NCI-H2029 (cell line): Measurements from ENCODE around the gene BCL11A.

Experiments
- DNase-seq: peaks from one replicate; lab custom pipeline; 2025; lab: John Stamatoyannopoulos, UW

Gene BCL11A

DNA sequence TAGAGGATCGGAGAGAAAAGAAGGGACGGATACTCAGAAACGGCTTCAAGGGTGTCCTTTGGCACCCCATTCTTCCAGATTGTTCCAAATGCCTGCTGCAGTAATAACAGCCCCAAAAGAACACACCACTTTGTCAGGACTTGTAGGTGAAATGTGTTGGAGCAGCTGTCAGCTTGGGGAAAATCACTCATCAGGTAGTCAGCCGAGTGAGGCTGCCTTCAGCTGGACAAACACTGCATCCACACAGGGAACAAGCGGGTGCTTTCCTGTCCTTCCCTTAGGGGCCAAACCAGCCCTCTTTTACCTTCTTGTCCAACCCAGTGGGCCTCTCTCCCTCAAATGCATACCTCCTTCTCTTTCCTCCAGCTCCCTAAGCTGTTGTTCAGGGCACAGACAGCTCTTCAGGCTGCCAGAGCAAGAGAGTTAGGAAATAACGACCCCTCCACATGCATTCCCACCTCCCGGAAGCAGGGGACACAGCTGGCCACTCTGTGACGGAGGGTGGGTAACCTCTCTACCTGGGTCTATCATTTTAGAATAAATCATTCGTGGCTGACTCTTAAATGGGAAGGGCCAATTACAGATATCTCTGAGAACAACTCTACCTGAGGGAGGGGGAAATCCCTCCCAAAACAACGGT is 48.1 kb downstream of the BCL11A start:
- no peak for DNase-seq

DNA sequence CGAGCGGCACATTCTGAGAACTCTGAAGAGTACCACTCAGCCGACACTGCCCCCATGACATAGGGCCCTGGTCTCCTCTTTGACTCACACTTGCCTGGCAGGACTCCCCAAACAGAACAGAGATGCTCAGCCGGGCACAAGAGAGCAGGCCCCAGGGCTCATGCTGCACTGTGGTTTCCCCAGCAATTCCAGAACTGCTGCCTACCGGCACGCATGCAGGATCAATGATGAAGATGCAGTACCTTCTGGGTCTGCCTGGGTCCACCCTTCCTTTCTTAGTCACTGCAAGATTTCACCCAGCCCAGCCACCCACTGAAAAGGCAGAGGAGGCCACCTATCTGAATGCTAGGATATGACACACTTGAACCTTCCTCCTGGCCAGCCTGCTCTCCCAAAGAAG is 49.4 kb downstream of the BCL11A start:
- no peak for DNase-seq

DNA sequence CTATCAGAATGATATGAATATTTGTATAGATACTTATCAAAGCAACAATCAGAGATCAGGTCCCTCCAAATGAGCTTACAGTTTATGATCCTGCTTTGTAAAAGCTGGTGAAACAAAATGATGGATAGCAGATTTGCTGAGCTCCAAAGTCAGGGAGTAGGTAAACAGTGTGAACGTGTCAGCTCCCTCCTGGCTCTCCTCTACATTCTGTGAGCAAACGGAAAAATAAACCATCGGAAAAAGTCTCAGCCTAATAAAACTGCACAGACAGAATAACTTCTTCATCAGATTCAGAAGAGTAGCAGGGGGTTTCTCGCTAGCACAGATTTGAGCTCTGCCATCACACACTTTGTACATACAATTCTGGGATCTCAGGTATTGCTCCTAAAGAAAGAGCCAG is 51.3 kb downstream of the BCL11A start:
- no peak for DNase-seq

DNA sequence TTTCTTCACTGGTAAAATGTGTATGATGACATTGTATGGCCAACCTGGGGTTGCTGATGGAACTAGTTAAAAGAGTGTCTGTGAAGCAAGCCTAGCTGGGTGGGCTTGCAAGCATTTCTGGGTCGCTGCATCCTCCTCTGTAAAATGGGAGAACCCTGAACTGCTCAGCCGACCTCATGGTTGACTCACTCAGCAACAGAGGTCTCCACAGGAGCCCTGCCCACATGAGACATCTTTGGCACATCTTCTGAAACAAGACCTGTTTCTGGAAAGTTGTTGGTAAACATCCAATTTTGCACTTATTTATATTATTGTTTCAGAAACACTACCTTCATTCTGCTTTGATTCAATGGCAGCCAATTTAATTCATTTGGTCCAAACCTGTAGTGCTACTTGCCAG is 52.6 kb downstream of the BCL11A start:
- DNase-seq: no peak

DNA sequence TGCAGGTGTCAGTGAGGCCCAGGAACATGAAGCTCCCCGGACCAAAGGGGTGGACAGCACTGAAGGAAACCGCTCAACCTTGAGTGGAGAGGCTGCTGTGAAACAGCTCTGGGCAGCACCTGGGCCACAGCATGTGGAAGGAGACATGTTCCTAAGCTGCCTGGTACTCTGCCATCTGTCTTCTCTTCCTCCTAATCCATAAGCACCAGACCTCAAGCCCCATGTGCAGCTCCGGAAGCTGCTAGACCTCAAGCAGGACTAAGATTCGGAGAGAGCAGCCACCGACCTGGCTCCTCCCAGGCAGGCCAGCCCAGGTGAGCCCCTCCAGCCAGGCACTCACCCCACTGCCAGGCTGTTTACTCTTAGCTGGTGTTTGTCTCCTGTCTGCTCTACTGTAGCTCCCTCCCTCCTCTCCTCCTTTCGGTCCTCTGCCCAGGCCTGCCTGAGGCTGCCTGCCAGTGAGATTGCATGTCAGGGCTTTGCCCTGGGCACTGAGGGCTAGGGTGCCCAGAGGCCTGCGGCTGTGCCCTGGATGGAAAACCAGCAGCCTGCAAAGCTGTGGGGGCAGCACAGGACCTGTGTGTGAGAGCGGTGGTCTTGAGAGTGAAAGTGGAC is 53.7 kb downstream of the BCL11A start:
- DNase-seq: no peak

DNA sequence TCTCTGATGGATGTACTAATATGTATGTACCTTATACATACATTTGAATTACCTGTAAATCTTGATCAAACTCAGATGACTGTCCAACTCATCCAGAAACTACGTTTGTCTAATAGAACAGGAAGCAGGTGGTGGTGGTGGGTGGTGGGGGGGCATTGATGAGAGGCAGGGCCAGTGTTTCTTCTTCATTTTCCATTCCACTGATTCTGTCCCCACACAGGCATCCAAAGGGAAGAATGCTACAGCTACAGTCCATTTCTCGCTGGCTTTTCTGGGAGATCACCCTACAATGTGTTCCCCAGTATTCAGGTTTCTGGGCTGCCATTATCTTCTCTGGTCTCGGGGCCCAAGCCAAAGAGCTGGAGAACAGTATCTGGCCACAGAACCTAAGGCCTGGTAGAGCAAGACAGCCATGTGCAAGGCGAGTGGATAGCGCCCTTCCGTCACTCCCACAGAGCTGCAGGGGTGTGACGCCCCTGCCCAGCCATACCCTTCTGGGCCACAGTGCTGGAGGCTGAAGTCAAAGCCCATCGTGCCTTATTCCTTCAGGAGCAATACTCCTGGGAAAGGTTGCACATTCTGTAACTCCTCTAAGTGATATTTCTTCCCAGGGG is 54.5 kb downstream of the BCL11A start:
- DNase-seq: no peak

DNA sequence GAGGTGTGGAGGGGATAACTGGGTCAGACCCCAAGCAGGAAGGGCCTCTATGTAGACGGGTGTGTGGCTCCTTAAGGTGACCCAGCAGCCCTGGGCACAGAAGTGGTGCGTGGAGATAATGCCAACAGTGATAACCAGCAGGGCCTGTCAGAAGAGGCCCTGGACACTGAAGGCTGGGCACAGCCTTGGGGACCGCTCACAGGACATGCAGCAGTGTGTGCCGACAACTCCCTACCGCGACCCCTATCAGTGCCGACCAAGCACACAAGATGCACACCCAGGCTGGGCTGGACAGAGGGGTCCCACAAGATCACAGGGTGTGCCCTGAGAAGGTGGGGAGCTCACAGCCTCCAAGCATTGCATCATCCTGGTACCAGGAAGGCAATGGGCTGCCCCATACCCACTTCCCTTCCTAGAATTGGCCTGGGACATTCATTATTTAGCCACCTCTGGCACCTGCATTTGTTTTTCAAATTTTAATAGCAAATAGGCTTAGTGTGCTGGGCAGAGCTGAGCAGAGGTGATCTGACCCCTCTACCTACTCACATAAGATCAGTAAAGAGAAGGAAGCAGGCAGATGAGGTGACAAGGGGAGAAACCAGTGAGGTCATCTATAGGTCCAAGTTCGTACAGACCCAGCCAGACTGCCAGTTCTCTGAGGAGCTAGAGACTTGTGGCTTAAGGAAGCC is 55.2 kb downstream of the BCL11A start:
- DNase-seq: no peak

DNA sequence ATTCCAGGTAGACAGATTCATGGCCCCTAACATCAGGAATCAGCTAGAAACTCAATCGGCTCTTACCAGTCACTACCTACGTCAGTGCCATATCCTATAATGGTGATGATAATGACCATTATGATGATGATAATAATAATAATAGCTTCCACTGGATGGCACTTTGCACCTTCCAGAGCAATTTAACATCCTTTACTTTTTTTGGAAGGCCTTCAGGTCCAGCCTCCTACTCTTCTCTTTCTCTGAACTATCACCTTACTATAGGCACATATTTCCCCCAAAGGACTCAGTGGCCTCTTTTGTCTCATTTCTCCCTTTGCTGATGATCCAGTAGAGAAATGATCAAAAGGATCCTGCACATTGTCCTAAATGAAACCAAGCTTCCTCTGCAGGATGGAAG is 56.0 kb downstream of the BCL11A start:
- no peak for DNase-seq

DNA sequence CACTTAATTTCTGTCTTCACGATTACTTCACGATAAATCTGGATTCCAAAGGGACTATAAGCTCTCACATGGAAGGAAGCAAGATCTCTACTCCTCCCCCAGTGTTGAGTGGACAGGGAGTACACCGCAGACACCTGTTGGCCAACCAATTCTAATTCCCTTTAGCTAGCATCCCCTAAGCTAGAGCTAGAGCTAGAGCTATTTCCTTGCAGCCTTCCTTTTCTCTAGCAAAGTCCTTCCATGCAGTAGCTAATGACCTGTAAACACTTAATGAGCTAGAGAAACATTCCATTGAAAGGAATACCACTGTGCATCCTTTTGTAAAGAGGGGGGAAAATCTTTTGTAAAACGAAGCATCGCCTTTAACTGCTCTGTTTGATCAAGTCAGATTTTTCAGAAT is 56.5 kb downstream of the BCL11A start:
- DNase-seq: no peak

DNA sequence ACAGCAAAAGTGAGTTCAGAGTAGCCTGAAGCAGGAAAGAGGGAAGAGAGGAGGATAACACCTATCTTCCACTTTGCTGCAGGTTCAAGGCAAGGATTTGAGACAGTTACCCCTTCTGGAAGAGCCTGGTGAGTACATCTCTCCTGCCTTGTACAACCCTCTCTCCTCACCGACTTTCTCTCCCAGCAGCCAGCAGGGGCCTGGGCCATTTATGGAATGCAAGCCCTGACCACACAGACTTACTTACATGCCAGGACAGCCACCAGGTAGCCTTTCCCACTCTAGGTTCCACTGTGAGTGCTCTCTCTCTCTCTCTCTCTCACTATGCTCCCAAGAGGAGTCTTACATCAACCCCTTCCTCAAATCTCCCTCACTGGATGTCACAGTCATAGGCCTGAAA is 57.0 kb downstream of the BCL11A start:
- no peak for DNase-seq

DNA sequence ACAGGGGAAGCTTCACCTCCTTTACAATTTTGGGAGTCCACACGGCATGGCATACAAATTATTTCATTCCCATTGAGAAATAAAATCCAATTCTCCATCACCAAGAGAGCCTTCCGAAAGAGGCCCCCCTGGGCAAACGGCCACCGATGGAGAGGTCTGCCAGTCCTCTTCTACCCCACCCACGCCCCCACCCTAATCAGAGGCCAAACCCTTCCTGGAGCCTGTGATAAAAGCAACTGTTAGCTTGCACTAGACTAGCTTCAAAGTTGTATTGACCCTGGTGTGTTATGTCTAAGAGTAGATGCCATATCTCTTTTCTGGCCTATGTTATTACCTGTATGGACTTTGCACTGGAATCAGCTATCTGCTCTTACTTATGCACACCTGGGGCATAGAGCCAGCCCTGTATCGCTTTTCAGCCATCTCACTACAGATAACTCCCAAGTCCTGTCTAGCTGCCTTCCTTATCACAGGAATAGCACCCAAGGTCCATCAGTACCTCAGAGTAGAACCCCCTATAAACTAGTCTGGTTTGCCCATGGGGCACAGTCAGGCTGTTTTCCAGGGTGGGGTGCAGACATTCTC is 58.3 kb downstream of the BCL11A start:
- no peak for DNase-seq

DNA sequence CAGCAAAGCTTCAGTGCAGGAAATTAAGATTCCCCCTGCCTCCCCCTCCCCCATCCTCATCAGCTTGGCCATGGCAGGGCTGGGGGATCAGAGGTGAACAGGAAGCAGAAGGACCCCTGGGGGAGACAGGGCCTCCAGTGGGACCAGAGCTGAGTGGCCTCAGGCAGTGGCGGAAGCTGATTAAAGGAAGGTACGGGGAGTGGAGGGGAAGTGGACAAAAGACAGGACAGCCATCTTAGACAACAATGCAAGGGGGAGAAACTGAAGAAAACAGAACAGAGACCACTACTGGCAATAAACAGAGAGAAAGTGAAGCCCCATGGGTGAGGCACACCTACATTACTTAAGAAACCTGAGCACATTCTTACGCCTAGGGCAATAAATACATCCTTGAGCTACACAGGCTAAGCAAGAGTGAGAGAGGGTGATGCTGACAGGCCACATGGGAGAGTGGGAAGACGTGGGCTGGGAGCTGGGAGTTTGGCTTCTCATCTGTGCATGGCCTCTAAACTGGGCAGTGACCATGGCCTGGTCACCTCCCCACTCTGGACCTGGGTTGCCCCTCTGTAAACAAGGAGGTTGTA is 59.6 kb downstream of the BCL11A start:
- no peak for DNase-seq

DNA sequence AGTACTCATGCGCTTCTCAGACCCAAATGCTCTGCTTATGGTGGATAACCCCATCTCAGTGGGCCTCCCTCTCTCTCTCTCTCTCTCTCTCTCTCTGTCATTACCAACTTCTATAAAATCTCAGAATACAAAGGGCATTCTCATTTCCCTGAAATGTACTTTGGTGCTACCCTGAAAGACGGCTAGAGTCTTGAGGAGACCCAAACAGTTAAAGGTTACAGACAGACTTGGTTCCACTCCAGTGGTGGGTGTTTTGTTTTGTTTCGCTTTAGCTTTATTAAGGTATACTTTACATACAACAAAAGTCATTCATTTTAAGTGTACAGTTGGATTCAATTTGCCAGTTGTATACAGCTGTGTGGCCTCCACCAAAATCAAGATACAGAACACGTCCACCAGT is 60.9 kb downstream of the BCL11A start:
- no peak for DNase-seq

DNA sequence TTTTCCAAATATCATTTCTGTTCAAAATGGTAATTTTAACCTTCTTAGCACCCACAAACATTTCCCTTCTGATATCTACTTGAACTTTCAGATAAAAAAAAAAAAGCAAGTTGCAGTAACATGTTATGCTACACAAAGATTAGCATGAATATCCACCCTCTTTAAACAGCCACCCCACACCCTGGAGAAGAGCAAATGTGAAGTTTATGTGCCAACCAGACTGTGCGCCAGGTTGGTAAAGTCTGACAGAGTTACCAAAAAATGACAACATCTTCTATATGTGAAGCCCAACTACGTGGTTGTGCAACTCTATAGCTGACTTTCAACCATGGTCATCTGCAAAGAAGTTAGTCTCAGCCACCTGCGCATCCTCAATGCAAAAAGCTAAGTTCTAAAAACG is 62.6 kb downstream of the BCL11A start:
- no peak for DNase-seq

DNA sequence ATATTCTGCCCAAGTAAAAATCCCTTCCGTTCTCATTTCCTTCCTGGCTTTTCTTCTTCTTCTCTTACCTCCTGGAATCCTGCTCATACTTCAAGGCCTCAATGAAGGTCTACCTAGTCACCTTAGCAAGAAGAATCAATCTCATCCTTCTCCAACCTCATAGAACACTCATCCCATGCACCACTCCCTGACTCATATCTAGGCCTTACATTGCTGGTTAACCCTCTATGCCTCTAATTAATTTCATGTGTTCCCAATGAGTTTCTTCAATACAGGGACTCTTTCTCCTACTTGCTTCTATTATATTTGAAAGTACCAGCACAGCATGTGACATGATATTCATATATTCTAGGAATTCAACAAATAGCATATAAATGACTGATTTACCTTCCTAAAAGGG is 63.0 kb downstream of the BCL11A start:
- no peak for DNase-seq

DNA sequence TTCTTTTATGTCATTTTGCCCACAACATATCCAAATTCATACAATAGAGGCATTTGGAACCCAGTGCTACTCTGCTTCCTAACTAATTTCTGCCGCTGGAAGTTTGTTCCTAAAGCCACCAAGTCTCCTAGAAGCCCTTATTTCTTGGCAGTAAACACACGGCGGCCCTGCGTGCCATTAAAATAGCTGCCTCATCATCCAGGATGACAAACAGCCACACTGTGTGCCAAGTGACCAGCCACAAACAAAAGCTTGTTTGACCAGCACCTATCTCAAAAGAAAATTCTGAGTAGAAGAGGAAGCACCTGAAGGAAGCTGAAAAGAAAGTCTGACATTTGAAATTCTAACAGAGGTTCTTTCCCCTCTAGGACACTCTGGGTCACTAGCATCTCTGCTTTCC is 64.2 kb downstream of the BCL11A start:
- no peak for DNase-seq

DNA sequence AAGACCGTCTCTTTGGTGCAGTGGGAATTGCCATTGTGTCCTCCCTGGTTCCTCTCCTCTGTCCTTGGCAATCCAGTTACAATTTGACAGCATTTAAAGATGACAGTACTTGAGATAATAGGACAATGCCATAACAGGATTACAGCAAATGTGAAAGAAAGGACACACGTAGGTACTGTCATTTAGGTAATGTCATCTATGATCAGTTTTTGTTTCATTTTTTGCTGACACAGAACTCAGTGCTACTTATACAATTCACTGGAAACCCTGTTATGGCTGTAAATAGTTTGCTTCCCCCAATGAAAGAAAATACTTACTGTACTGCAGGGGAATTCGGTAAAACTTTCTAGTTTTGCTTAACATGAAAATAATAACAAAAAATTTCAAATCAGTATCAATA is 65.2 kb downstream of the BCL11A start:
- no peak for DNase-seq

DNA sequence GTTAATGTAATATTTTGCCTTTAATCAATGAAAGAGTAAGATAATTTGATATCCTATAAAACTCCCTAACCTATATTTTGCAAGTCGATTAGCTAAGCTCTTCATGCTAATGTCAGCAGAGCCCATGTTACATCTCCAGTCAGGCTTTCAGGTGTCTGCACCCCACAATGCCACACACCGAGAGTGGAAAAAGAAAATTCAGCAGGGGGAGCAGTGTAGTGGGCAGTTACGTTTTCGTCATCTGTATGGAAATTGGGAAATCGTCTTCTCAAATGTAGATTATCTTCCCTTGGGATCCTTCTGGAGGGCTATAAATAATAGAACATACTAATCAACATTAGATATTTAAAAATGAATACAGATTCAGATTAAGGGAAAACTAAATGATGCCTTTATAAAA is 66.3 kb downstream of the BCL11A start:
- no peak for DNase-seq

DNA sequence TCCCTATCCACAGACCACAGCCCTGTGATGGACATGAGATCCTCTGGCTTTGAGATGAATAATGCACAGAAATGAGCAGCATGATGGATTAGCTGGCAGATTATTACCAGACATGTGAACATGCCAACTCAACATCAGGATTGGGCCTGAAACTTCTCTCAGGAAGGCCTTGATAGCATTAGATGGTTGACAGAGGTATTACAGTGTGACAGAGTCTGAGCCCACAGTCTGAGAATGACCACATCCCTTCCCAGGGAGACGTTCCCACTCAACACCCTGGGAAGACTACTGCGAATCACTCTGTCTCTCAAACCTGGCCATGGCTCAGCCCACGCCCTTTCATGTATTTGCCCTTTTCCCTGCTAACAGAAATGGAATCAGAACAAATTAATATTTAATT is 66.9 kb downstream of the BCL11A start:
- DNase-seq: no peak

DNA sequence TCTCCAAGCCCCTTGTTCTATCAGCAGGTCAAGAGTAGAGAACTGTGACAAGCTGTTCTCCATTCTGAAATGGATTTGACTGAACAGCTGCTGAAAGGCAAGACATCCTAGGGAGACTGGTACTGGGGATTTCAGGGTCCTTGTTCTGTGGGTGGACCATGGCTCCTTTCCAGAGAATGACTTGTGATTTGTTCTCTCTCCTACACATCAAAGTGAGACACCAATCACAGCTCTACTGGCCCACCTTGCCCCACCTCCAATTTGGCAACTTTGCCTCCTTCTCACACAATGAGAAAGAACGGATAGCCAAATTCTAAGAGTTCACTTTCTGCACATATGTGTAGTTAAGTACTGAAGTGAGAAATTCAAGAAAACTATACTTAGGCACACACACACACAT is 67.4 kb downstream of the BCL11A start:
- DNase-seq: no peak

DNA sequence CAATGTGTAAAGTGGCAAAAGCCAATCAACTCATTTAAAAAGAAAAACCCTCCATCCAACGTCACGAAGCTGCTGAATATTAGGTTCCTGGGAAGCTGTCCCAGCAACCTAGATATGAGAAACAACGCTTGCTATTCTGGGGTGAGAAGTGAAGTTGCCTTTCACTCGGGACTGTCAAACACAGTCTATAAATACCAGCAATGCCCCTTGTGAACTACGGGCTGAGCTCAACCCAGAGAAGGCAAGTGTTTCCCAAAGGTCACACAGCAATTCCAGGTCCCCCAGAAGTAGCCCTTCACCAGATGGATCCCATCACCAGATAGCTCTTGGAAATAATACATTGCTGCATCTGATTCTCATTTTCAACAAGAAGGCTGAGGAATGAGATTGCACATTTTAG is 67.9 kb downstream of the BCL11A start:
- DNase-seq: no peak

DNA sequence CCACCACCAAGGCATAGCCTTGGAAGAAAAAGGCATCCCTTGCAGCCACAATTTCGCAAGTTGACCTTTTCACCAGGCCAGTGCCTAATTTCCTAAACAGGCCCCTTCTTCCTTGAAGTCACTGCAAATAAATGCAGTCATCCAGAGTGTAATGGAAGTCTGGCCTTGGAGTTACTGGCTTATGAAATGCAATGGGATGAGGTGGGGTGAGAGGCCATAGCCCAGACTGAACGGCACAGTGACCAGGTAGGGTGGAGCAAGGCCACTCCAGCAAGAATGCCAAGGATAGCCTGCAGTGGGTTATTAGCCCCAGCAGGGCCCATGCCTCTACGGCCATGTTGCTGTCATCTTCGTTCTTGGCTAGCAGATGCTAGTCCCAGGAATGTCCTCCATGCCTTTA is 68.4 kb downstream of the BCL11A start:
- DNase-seq: no peak
